GM04504 (cell line): ENCODE results near the gene SLC12A7.
"Not testable (repeated sequence)": the region's sequence is repeated elsewhere in the genome, so short reads cannot be mapped to it uniquely, and the experiment has no call there.

Source experiments
- DNase-seq: peaks from one replicate; pipeline ENCODE4 v3.0.0-alpha.2; 2012; ENCODE audit warnings: low read depth

Gene SLC12A7

DNA sequence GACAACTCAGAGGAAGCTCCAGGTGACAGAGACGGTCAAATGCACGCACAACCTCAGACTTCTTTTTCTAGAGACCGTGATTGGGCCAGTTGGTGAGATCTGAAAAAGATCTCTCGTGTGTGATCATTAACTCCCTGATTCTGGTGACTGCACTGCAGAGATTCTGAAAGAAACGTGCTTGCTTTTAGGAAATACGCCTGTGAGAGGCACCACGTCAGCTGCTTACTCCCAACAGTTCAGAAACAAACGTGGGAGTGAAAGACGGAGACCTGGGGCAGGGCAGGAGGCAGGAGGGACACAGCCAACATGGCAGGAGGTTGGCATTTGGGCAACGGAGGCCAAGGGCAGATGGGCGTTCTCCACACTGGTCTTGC is 15.9 kb downstream of the SLC12A7 start:
- no peak for DNase-seq

DNA sequence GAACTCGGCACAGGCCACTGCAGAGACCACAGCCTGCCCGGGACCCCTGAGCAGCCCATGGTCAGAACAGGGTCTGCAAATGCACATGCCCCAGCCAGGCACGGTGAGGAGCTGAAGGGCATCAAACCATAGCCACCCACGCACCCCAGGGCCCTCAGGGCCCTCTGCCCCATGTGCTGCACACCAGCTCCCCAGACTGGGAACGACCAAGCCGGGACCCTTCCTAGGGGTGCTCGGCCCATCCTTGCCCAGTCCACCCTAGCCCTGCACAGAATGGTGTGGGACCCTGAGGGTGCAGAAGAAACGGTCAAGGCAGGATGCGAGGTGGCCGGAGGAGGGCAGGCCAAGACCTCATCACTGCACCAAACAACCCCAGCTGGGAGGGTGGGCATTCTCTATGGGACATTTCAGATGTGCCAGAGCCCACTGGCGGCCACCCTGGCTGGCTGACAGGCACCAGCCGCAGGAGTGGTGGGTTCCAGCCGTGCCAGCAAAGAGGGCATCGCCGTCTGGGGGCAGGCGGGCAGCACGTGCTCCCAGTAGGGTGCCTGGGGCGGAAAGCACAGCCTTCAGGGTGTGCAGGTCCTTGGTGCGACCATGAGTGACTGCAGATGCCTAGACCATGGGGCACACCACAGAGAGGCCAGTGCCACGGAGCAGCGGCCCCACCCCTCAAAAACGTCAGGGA is 16.4 kb downstream of the SLC12A7 start:
- no peak for DNase-seq

GRCh38 chr5:1094670-1095190 is 17.1 kb downstream of the SLC12A7 start:
- DNase-seq = no peak

DNA sequence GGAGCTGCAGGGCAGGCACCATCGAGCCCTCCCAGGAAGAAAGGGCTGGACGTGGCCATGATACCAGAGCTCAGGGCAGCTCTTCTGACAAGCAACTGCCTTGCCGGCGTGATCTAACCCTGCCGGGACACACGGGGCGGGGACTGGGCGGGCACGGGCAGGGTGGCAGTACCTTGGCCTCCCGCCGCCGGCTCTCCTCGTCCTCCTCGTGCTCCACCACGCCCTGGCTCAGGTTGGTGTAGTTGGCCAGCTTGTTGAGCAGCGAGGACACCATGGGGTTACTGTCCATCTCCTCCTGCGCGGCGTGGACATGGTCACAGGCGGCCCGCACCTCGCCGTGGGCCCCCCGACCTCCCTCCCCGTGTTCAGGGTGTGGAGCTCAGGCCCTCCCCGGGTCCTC is 18.5 kb downstream of the SLC12A7 start:
- DNase-seq = no peak

DNA sequence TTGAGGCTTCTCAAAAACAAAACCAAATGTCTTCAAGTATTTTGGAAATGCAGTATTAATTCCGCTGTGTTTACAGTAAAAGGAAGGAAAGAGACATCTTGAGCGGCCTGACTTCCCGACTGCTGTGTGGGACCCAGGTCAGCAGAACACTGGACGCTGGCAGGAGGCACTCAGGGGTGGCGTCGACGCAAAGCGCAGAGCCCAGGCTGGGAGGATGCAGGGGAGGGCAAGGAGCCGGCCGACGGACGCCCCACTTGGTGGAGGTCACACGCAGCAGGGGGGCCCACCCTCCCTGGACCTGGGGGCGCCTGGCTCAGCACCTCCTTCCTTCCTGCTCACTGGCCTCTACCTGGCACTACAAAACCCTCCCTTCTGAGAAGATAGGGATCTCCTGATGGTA is 19.7 kb downstream of the SLC12A7 start:
- no peak for DNase-seq

DNA sequence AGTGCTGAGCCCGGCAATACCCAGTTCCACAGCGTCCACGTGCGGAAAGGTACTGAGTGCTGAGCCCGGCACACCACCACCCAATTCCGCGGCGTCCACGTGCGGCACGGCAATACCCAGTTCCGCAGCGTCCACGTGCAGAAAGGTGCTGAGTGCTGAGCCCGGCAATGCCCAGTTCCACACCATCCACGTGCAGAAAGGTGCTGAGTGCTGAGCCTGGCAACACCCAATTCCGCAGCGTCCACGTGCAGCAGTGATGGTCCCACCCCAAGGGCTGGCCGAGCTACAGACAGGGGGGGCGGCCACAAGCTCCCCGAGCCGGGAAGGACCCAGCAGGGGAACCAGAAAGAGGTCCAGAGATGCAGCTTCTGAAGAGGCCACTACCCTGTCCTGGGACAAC is 20.2 kb downstream of the SLC12A7 start:
- no peak for DNase-seq

DNA sequence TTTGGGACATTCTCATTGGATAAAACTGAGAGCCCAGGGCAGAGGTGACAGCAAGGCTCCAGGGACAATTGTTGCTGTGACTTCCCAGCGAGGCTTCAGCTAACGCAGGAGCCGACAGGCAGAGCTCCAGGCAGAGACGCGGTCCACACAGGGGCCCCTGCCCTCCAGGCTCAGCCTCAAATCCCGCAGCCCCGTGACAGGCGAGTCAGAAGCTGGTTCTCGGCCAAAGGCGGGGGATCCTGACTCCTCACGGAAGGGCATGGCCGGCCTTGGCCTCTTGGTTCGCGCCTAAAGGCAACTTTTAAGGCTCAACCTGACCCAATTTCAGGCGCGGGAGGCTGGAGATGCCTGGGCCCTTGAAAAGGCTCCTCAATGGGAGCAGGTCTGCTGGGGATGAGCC is 21.3 kb downstream of the SLC12A7 start:
- DNase-seq = no peak

DNA sequence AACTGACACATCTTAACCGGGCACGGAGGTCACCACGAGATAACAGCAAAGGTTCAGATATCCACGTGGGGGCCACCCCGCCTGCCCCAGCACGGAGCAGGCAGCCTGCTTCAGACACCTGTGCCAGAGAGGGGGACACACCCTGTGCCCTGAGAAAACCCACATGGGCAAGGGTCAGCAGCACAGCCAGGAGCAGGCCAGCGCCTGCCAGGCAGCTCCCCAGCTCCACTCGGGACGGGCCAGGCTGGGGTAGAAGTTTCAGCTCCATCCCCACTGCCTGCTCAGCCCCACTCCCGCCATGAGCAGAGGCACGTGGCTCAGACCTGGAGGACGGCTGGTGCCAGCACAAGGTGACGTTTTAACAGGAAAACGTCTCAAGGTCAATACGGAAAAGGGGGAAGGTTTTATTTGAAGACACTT is 22.2 kb downstream of the SLC12A7 start:
- no peak for DNase-seq

DNA sequence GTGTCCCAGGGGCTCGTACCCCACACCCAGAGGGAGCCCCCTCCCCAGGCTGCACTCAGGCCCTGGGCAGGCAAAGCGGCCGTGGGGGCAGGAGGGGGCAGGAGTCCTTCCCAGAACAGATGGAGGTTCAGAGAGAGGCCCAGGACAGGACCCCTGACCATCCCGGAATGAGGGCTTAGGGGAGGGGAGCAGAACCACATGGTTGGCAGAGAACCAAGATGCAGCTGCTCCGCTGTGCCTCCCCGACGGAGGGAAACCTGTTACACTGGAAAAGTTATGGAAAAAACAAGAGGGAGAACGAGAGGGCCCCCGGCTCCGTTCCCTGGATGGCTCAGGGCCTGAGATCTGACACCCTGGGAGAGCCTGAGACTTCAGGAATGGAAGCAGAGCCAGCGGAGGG is 22.7 kb downstream of the SLC12A7 start:
- DNase-seq = no peak

- no peak for DNase-seq
These were observed 23.1 kb downstream of the SLC12A7 start for GRCh38 chr5:1088726-1089125.

DNA sequence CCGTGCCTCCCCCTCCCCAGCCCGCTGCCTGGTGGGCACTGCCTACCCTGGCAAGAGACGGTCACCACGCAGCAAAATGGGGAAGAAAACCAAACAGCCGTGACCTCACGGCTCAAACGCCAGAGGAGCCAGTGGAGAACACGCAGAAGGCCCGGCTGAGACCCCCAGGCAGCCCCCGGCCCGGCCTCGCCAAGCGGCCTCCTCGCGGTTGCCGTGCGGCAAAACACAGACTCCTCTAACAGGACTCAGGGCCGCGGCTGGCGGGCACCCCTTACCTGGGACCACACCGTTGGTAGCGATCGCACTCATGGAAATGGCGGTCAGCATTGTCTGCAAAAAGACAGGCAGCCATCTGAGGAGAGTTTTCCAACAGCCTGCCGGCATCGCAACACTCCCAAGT is 23.8 kb downstream of the SLC12A7 start:
- DNase-seq = no peak

DNA sequence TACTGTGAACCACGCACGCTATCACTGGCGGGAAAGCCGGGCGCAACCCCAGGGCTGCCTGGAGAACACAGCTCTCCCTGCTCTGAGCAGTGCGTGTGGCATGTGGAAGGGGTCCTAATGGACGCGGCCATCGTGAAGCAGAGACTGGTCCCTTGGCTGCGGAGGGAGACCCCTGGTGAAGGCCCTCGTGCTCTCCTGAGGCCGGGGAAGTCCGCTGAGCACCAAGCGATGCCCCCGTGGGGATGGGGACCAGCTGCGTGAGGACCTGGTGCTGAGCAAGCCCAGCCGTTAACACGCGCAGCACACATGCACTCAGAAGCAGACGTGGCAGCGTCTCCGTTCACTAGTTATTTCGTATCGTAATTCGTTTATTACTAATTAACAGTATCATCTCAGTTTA is 24.4 kb downstream of the SLC12A7 start:
- DNase-seq = no peak

DNA sequence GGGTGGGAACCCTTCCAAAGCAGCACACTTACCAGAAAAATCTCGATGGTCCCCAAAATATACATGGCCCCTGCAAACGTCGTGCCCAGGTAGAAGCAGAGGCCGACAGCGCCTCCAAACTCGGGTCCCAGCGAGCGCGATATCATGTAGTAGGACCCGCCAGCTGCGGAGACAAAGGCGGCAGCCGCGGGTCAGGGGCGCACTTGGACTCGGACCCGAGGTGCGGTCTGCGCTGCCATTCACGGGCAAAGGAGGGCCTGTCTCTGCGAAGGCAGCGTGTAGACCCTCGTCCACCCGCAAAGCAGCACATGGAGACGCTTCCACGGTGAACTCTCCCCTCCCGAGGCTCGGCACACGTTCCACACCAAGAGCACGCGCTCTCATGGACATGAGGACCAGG is 25.0 kb downstream of the SLC12A7 start:
- DNase-seq = no peak

DNA sequence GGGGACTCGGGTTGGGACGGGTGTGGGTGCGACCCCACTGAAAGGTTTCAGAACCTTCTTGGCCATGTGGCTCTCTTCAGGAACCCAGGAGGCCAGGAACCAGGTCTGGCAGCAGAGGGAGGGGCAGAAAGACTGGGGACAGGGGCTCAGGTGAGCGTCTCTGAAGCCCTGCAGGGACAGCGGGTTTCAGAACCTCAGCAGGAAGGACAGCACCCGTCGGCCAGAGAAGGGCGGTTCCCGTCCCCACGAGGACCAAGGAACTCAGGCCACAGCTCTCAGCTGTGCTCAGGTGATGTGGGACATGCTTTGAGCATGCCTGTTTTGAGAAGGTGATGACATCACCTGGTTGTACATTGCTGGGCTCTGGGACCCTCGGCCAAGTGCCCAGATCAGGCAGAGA is 25.7 kb downstream of the SLC12A7 start:
- DNase-seq = no peak

DNA sequence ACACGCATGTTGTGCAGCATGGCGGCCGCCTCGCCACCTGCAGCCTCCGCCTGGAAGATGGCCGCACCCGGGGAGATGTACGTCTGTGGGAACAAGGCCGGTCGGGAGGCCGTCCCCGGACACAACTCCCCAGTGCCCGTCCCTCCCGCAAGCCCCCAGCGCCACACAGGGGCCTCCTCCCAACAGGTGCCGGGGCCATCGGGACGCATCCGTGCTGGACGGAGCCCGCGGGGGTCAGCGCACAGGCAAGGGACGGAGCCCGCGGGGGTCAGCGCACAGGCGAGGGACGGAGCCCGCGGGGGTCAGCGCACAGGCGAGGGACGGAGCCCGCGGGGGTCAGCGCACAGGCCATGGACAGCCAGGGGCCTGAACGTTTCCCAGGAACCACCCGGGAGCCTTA is 26.5 kb downstream of the SLC12A7 start:
- DNase-seq = no peak

DNA sequence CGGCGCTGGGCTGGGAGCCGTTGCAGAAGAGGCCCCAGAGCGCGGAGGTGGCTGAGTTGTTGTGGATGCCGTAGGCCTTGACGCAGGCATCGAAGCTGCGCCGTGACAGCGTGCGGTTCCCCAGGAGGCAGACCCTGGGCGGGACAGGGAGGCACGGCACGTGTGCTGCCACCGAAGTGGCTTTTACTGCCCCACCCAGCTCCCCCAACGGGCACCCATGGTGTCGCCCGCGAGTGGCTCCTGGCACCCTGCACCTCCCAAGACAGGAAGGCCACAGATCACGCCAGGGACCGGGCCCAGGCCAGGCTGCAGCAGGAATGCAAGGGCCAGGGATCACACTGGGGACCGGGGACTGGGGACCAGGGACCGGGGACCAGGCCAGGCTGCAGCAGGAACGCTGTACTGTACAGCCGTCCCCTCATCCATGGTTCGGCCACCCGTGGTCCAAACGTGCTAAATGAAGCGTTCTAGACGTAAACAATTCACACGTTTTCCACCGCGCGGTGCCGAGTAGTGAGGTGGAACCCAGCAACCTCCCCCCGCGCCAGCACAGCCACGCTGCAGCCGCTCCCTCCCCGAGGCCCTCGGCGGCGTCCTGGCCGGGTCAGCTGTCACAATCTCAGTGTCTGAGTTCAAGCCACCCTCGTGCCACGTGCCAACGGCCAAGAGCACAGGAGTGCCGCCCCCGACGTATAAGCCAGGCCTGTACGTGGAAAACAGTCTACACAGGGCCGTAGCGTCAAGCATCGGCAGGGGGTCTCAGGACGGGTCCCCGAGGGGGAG is 27.8 kb downstream of the SLC12A7 start:
- no peak for DNase-seq

DNA sequence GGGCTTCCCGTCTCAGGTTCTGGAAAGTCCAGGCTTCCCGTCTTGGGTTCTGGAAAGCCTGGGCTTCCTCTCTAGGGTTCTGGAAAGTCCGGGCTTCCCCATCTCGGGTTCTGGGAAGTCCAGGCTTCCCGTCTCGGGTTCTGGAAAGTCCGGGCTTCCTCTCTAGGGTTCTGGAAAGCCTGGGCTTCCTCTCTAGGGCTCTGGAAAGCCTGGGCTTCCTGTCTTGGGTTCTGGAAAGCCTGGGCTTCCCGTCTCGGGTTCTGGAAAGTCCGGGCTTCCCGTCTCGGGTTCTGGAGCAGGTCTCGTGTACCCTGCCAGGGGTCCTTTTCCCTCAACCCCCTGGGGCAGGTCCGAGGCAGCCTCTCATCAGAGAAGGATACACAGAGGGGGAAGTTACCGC is 28.8 kb downstream of the SLC12A7 start:
- not testable (repeated sequence) for DNase-seq

DNA sequence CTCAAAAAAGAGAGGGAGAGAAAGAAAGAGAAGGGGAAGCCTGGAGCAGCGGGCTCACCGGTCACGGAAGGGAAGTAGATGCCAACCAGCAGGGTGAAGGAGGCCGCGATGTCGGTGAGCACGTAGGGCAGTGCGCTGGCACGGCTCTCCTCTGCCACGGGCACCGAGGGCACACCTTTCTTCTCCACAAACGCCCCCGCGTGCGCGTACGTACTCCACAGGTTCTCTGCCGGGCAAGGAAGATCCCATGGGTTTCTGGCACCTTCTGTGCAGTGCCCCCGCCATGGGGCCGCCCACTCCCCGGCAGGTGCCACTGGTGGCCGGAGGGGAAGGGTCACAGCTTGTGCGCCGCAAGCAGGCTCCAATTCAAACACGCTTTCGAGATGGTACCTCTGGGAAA is 30.3 kb downstream of the SLC12A7 start:
- DNase-seq = no peak

GRCh38 chr5:1080432-1080831 is 31.4 kb downstream of the SLC12A7 start:
- DNase-seq = no peak

GRCh38 chr5:1079961-1080360 is 31.9 kb downstream of the SLC12A7 start:
- no peak for DNase-seq

GRCh38 chr5:1079486-1079885 is 32.4 kb downstream of the SLC12A7 start:
- DNase-seq = no peak

GRCh38 chr5:1078851-1079250 is 33.0 kb downstream of the SLC12A7 start:
- no peak for DNase-seq

GRCh38 chr5:1078206-1078605 is 33.7 kb downstream of the SLC12A7 start:
- DNase-seq = no peak
